Mesenchymal stem cell (in vitro differentiated cells and primary cell): ENCODE measurements around the gene ACYP2.

ENCODE experiments used
- DNase-seq: peaks from one replicate; pipeline ENCODE4 v3.0.0-alpha.2; 2013
- H2AFZ ChIP-seq: one replicate; pipeline ENCODE4 v1.6.1; 2013; ENCODE audit warnings: low read depth, mild to moderate bottlenecking, control low read depth, inconsistent platforms, low read length, moderate library complexity
- H2AK5ac ChIP-seq: 2 replicates; pipeline ENCODE4 v1.6.1; 2013; ENCODE audit warnings: low read length, moderate library complexity, mild to moderate bottlenecking, inconsistent platforms; ENCODE audit not compliant: severe bottlenecking
- H2BK120ac ChIP-seq: one replicate; pipeline ENCODE4 v1.6.1; 2013; ENCODE audit warnings: low read depth, mild to moderate bottlenecking, inconsistent platforms, low read length, moderate library complexity
- H2BK12ac ChIP-seq, 2 experiments: one replicate each; pipeline ENCODE4 v1.6.1; 2013; ENCODE audit warnings: inconsistent platforms in 2 of 2, low read length in 2 of 2, mild to moderate bottlenecking in 2 of 2, moderate library complexity in 2 of 2, control low read depth in 1 of 2
- H2BK15ac ChIP-seq: one replicate; pipeline ENCODE4 v1.6.1; 2013; ENCODE audit warnings: mild to moderate bottlenecking, low read depth, inconsistent platforms; ENCODE audit not compliant: poor library complexity, severe bottlenecking
- H2BK5ac ChIP-seq: 2 replicates; pipeline ENCODE4 v1.6.1; 2013; ENCODE audit warnings: low read depth, mild to moderate bottlenecking, low read length, control low read depth, inconsistent platforms; ENCODE audit not compliant: poor library complexity, severe bottlenecking
- H3K14ac ChIP-seq, 2 experiments: one replicate each; pipeline ENCODE4 v1.6.1; 2013; ENCODE audit warnings: inconsistent platforms in 2 of 2, low read length in 2 of 2, control low read depth in 1 of 2, mild to moderate bottlenecking in 1 of 2, moderate library complexity in 1 of 2
- H3K18ac ChIP-seq, 2 experiments: one replicate each; pipeline ENCODE4 v1.6.1; 2013; ENCODE audit warnings: inconsistent platforms in 2 of 2, low read length in 2 of 2, control low read depth in 1 of 2, low read depth in 1 of 2, mild to moderate bottlenecking in 1 of 2
- H3K23ac ChIP-seq, 2 experiments: one replicate each; pipeline ENCODE4 v1.6.1; 2013; ENCODE audit warnings: inconsistent platforms in 2 of 2, low read length in 2 of 2, mild to moderate bottlenecking in 2 of 2, moderate library complexity in 2 of 2, control low read depth in 1 of 2
- H3K27ac ChIP-seq: 2 replicates; pipeline ENCODE4 v1.5.1; 2013; ENCODE audit warnings: mild to moderate bottlenecking, moderate library complexity, low read length, control low read depth, inconsistent platforms; ENCODE audit not compliant: poor library complexity, severe bottlenecking
- H3K27me3 ChIP-seq, 2 experiments: 2 replicates each; pipeline versions ENCODE4 v1.6.1 to v1.7.0; 2013; ENCODE audit warnings: low read length in 2 of 2, mild to moderate bottlenecking in 2 of 2, moderate library complexity in 2 of 2, control low read depth in 1 of 2, inconsistent platforms in 1 of 2; ENCODE audit not compliant: control insufficient read depth in 1 of 2, insufficient read depth in 1 of 2
- H3K36me3 ChIP-seq, 2 experiments: 2 replicates each; pipeline versions ENCODE4 v1.6.1 to v1.7.0; 2013; ENCODE audit warnings: low read length in 2 of 2, control low read depth in 1 of 2, inconsistent platforms in 1 of 2, low read depth in 1 of 2, mild to moderate bottlenecking in 1 of 2; ENCODE audit not compliant: insufficient read depth in 2 of 2, control insufficient read depth in 1 of 2
- H3K4ac ChIP-seq, 2 experiments: one replicate each; pipeline ENCODE4 v1.6.1; 2013; ENCODE audit warnings: inconsistent platforms in 2 of 2, low read length in 2 of 2, mild to moderate bottlenecking in 2 of 2, moderate library complexity in 2 of 2, control low read depth in 1 of 2, low read depth in 1 of 2
- H3K4me1 ChIP-seq: 2 replicates; pipeline ENCODE4 v1.6.1; 2013; ENCODE audit warnings: low read depth, low read length, control low read depth; ENCODE audit not compliant: control insufficient read depth, insufficient read depth
- H3K4me2 ChIP-seq: 2 replicates; pipeline ENCODE4 v1.6.1; 2013; ENCODE audit warnings: low read length, mild to moderate bottlenecking, inconsistent platforms; ENCODE audit not compliant: poor library complexity, severe bottlenecking
- H3K4me3 ChIP-seq, 2 experiments: 2 replicates each; pipeline versions ENCODE4 v1.5.1 to v1.7.0; 2013; ENCODE audit warnings: low read length in 2 of 2, mild to moderate bottlenecking in 2 of 2, control low read depth in 1 of 2, low read depth in 1 of 2; ENCODE audit not compliant: insufficient read depth in 1 of 2
- H3K79me1 ChIP-seq: replicated peaks from 2 replicates; pipeline ENCODE4 v1.6.1; 2013; ENCODE audit warnings: mild to moderate bottlenecking, control low read depth, low read length, inconsistent platforms; ENCODE audit not compliant: poor library complexity, severe bottlenecking
- H3K9ac ChIP-seq: 2 replicates; pipeline ENCODE4 v1.7.0; 2013; ENCODE audit warnings: mild to moderate bottlenecking, low read length, moderate library complexity
- H3K9me3 ChIP-seq: 2 replicates; pipeline ENCODE4 v1.7.0; 2013; ENCODE audit warnings: mild to moderate bottlenecking, low read length; ENCODE audit not compliant: control insufficient read depth
- H4K8ac ChIP-seq: one replicate; pipeline ENCODE4 v1.6.1; 2013; ENCODE audit warnings: inconsistent platforms, mild to moderate bottlenecking, low read length, moderate library complexity
- H4K91ac ChIP-seq: one replicate; pipeline ENCODE4 v1.6.1; 2013; ENCODE audit warnings: mild to moderate bottlenecking, low read length, inconsistent platforms
- WGBS: methylation state at CpG from one replicate; pipeline ENCODE4 v1.1.7; 2013; ENCODE audit warnings: mixed read lengths; 5-methylcytosine and 5-hydroxymethylcytosine counted together

The ACYP2 gene

DNA sequence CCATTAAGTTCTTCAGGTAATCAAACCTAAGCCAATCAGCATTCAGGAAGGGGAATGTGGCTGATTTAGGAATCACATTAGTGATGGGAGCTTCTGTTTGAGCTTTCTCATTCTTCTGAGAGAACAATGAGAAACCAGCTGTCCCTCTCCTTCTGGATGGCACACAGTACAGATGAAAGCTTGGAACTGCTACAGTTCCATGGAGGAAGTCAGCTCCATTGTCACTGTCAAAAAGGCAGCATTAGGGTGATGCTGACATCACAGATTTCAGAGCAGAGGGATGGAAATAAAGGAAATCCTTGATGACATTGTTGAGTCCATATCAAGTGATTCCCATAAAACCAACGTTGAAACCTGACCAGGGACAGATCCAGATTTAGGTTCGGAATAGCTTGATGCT, 36.1 kb upstream of the ACYP2 start:
- H3K27me3 ChIP-seq, result no peaks in the 10 kb centered on the region
- no peaks in the 10 kb centered on the region for H3K9me3 ChIP-seq
- no peak overlapping the region for H2BK12ac ChIP-seq
- H3K4me1 ChIP-seq, result peaks cover 2% of the 10 kb centered on the region
- H2AK5ac ChIP-seq, result no peak overlapping the region
- 86% methylated on average over 1 of the region's 2 CpGs for WGBS
- no peaks in the 10 kb centered on the region for H3K36me3 ChIP-seq
- H2AFZ ChIP-seq, result no peak overlapping the region
- H3K4ac ChIP-seq, result no peak overlapping the region
- no peak overlapping the region for H2BK15ac ChIP-seq
- no peak overlapping the region for H3K4me2 ChIP-seq
- H2BK5ac ChIP-seq, result no peak overlapping the region
- no peak overlapping the region for H3K23ac ChIP-seq
- no peaks in the 10 kb centered on the region for H3K79me1 ChIP-seq
- no peak overlapping the region for H3K9ac ChIP-seq
- no peak overlapping the region for H3K18ac ChIP-seq
- H3K4me3 ChIP-seq, result no peak overlapping the region
- no peak overlapping the region for H3K27ac ChIP-seq
- no peak overlapping the region for H4K8ac ChIP-seq
- no peak overlapping the region for H2BK120ac ChIP-seq
- no peak overlapping the region for H4K91ac ChIP-seq
- no peak overlapping the region for H3K14ac ChIP-seq
- DNase-seq, result no peak

DNA sequence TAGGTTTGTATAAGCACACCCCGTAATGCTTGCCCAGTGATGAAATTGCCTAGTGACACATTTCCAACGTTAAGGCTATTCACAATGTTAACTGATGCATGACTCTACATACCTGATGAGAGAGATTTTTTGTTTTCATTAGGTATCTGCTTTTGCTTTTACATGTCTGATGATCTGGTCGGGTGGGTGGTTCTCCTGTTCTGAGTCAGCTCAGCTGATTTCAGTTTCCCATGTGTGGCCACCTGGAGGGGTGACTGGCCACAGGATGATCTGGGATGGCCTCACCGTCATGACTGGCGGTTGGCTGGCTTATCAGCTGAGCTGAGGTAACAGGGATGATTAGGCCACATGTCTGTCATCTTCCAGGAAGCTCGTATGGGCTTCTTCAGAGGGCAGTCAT, 33.8 kb upstream of the ACYP2 start:
- Histone ChIP-seq H4K8ac (no peak overlapping the region), H3K4me2 (no peak overlapping the region), H2BK12ac (no peak overlapping the region), H3K9me3 (no peaks in the 10 kb centered on the region), H2BK5ac (no peak overlapping the region), H2BK120ac (no peak overlapping the region), H3K4ac (no peak overlapping the region), H3K9ac (no peak overlapping the region), H2AFZ (no peak overlapping the region), H3K4me3 (no peak overlapping the region), H3K79me1 (no peaks in the 10 kb centered on the region), H3K14ac (no peak overlapping the region), H3K27ac (no peak overlapping the region), H2AK5ac (no peak overlapping the region), H3K36me3 (no peaks in the 10 kb centered on the region), H3K4me1 (peaks cover 2% of the 10 kb centered on the region), H3K23ac (no peak overlapping the region), H2BK15ac (no peak overlapping the region), H3K18ac (no peak overlapping the region), H4K91ac (no peak overlapping the region), H3K27me3 (no peaks in the 10 kb centered on the region)
- no peak for DNase-seq
- WGBS, result 77% methylated on average over 6 of the region's 6 CpGs

DNA sequence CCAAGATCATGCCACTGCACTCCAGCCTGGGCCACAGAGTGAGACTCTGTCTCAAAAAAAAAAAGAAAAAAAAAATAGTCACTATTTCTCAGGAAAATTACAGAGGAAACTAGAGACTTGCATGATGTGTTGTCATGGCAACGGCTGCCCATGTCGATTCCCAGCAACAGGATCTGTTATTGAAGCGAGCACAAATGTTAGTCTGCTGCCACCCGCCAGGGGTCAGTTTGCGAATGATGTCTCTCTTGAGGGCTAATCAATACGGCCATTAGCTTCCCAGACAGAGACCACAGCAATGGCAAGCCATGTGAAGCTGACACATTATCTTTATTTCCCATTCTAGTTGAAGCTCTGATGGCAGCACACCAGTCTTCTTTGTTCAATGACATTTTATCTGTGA, 32.4 kb upstream of the ACYP2 start:
- Histone ChIP-seq H2BK15ac (no peak overlapping the region), H2BK120ac (no peak overlapping the region), H2BK12ac (no peak overlapping the region), H3K27ac (no peak overlapping the region), H3K4ac (no peak overlapping the region), H3K4me2 (no peak overlapping the region), H3K79me1 (no peaks in the 10 kb centered on the region), H3K9me3 (no peaks in the 10 kb centered on the region), H3K4me1 (peaks cover 2% of the 10 kb centered on the region), H4K8ac (no peak overlapping the region), H2AK5ac (no peak overlapping the region), H2AFZ (no peak overlapping the region), H3K9ac (no peak overlapping the region), H3K36me3 (no peaks in the 10 kb centered on the region), H4K91ac (no peak overlapping the region), H3K14ac (no peak overlapping the region), H3K27me3 (no peaks in the 10 kb centered on the region), H2BK5ac (no peak overlapping the region), H3K18ac (no peak overlapping the region), H3K4me3 (no peak overlapping the region), H3K23ac (no peak overlapping the region)
- WGBS, result 90% methylated on average over 6 of the region's 6 CpGs
- DNase-seq, result peak; percentile 7

DNA sequence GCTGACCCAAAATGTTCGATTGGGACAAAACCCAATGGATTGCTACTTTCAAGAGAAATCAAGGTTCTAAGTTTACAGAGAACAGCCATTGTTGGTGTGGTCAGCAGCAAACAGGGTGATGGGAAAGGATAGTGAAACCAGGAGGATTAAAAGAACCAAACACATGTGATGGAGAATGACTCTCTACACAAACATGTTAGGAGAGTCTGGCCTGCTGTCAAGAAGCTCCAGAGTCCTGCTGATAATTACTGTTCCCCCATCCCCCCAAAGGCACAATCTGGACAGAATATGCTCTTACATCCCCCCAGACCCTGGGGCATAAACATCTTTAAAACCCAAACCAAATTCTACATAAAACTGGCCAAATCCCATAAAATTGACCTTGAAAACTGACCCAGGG, 32.0 kb upstream of the ACYP2 start:
- Histone ChIP-seq H3K4me1 (peaks cover 6% of the 10 kb centered on the region), H3K14ac (no peak overlapping the region), H3K9ac (no peak overlapping the region), H4K91ac (no peak overlapping the region), H2BK5ac (no peak overlapping the region), H2AK5ac (no peak overlapping the region), H3K4ac (no peak overlapping the region), H3K27me3 (no peaks in the 10 kb centered on the region), H2BK15ac (no peak overlapping the region), H3K79me1 (no peaks in the 10 kb centered on the region), H3K18ac (no peak overlapping the region), H2AFZ (no peak overlapping the region), H3K9me3 (no peaks in the 10 kb centered on the region), H3K23ac (no peak overlapping the region), H2BK120ac (no peak overlapping the region), H4K8ac (no peak overlapping the region), H3K36me3 (no peaks in the 10 kb centered on the region), H3K4me2 (no peak overlapping the region), H3K4me3 (no peak overlapping the region), H3K27ac (no peak overlapping the region), H2BK12ac (no peak overlapping the region)
- peak; percentile 37 for DNase-seq
- 100% methylated on average over 1 of the region's 1 CpG for WGBS
